DND-41 (cell line): ENCODE measurements around the gene PNLIPRP3.

Experiments used
- EZH2 ChIP-seq: IDR thresholded peaks from 3 replicates; pipeline ENCODE4 v1.6.1; 2012; ENCODE audit warnings: borderline replicate concordance, low read depth, mild to moderate bottlenecking, moderate library complexity, low read length, inconsistent platforms; ENCODE audit not compliant: severe bottlenecking
- TF ChIP-seq, protein P1 (sequence below): IDR thresholded peaks from 2 replicates; pipeline ENCODE4 v1.5.1; 2012; ENCODE audit warnings: borderline replicate concordance, low read length, moderate library complexity, mild to moderate bottlenecking; ENCODE audit not compliant: poor library complexity, severe bottlenecking; ENCODE audit errors: extremely low read depth

DNA sequence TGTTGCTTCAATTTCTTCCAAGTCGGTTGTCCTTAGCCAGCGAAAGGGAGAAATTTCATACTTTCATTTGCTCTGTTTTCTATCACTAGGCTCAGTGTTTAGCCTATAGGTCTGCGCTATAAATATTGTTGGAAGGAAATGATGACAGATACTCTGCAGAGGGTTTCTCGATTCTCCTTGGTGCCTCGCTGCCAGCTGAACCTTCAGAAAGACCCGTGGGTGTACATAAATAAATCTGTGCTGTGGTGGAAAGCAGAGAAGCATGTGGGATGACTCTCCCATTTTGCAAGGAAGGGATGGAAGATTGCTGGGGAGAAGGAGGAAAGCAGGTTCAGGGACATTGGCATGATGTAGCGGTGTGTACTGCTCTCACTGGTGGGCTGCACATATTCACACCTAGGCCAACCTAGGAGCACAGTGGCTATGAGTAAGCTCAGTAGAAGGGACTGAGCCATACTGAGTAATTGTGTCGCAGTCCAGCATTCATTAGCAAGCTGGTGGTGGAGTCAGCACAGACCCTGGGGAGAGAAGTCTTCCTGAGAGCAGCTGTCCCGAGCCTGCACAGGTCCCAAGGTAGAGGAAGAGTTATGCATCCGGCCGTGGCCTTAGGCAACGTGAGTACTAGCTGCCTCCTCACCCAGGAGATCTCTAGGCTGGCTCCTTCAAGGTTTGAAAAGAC lies 50.5 kb downstream of the PNLIPRP3 start:
- TF ChIP-seq, protein P1, sequence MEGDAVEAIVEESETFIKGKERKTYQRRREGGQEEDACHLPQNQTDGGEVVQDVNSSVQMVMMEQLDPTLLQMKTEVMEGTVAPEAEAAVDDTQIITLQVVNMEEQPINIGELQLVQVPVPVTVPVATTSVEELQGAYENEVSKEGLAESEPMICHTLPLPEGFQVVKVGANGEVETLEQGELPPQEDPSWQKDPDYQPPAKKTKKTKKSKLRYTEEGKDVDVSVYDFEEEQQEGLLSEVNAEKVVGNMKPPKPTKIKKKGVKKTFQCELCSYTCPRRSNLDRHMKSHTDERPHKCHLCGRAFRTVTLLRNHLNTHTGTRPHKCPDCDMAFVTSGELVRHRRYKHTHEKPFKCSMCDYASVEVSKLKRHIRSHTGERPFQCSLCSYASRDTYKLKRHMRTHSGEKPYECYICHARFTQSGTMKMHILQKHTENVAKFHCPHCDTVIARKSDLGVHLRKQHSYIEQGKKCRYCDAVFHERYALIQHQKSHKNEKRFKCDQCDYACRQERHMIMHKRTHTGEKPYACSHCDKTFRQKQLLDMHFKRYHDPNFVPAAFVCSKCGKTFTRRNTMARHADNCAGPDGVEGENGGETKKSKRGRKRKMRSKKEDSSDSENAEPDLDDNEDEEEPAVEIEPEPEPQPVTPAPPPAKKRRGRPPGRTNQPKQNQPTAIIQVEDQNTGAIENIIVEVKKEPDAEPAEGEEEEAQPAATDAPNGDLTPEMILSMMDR: no peak
- no peak for TF ChIP-seq EZH2
